ENCODE data around the gene NT5C1A.

The NT5C1A gene

GRCh38 chr1:39663559-39663958 lies 8.3 kb downstream of the NT5C1A start:
- H3K4me2 ChIP-seq (ENCODE audit: low read depth, low read length, poor library complexity, severe bottlenecking), result no peak overlapping the region
- H3K4me3 ChIP-seq (ENCODE audit: low read length, poor library complexity, severe bottlenecking), result no peak overlapping the region
- H3K9me3 ChIP-seq (ENCODE audit: insufficient read depth, low read depth, low read length), result no peaks in the 10 kb centered on the region
- no peaks in the 10 kb centered on the region for H3F3A ChIP-seq (ENCODE audit: low read depth)
- no peaks in the 10 kb centered on the region for H3K36me3 ChIP-seq (ENCODE audit: insufficient read depth, low read length)
- H3K4me1 ChIP-seq (ENCODE audit: insufficient read depth, low read length, poor library complexity, severe bottlenecking), result no peaks in the 10 kb centered on the region
- no peaks in the 10 kb centered on the region for H4K20me1 ChIP-seq (ENCODE audit: insufficient read depth, low read length, poor library complexity, severe bottlenecking)
- no peaks in the 10 kb centered on the region for H3K27me3 ChIP-seq (ENCODE audit: insufficient read depth, low read length, poor library complexity, severe bottlenecking)
- no peak overlapping the region for H3K9ac ChIP-seq (ENCODE audit: low read depth, low read length, poor library complexity, severe bottlenecking)
- no peaks in the 10 kb centered on the region for H3K79me2 ChIP-seq (ENCODE audit: insufficient read depth, low read length)
- no peak overlapping the region for H2AFZ ChIP-seq (ENCODE audit: low read length)
- no peaks in the 10 kb centered on the region for H3K9me2 ChIP-seq (replicated peaks; ENCODE audit: low read depth, low read length)
- TF ChIP-seq CTCF (conservative IDR thresholded peaks at IDR 0.05; ENCODE audit: low read length), result no peak
- TF ChIP-seq EZH2phosphoT487 (IDR thresholded peaks at IDR 0.05; ENCODE audit: borderline replicate concordance), result no peak

GRCh38 chr1:39662861-39663260 lies 9.0 kb downstream of the NT5C1A start:
- Histone ChIP-seq H3K79me2 (ENCODE audit: insufficient read depth, low read length) (no peaks in the 10 kb centered on the region), H3K4me1 (ENCODE audit: insufficient read depth, low read length, poor library complexity, severe bottlenecking) (peaks cover under 1% of the 10 kb centered on the region), H3K27me3 (ENCODE audit: insufficient read depth, low read length, poor library complexity, severe bottlenecking) (no peaks in the 10 kb centered on the region), H3F3A (ENCODE audit: low read depth) (no peaks in the 10 kb centered on the region), H3K4me2 (ENCODE audit: low read depth, low read length, poor library complexity, severe bottlenecking) (no peak overlapping the region), H3K9ac (ENCODE audit: low read depth, low read length, poor library complexity, severe bottlenecking) (no peak overlapping the region), H4K20me1 (ENCODE audit: insufficient read depth, low read length, poor library complexity, severe bottlenecking) (no peaks in the 10 kb centered on the region), H3K9me2 (replicated peaks; ENCODE audit: low read depth, low read length) (no peaks in the 10 kb centered on the region), H3K9me3 (ENCODE audit: insufficient read depth, low read depth, low read length) (no peaks in the 10 kb centered on the region), H3K36me3 (ENCODE audit: insufficient read depth, low read length) (no peaks in the 10 kb centered on the region), H2AFZ (ENCODE audit: low read length) (no peak overlapping the region), H3K4me3 (ENCODE audit: low read length, poor library complexity, severe bottlenecking) (no peak overlapping the region)
- TF ChIP-seq EZH2phosphoT487 (IDR thresholded peaks at IDR 0.05; ENCODE audit: borderline replicate concordance), result no peak
- no peak for TF ChIP-seq CTCF (conservative IDR thresholded peaks at IDR 0.05; ENCODE audit: low read length)

- H3K79me2 ChIP-seq (ENCODE audit: insufficient read depth, low read length), result no peaks in the 10 kb centered on the region
- no peaks in the 10 kb centered on the region for H4K20me1 ChIP-seq (ENCODE audit: insufficient read depth, low read length, poor library complexity, severe bottlenecking)
- no peaks in the 10 kb centered on the region for H3F3A ChIP-seq (ENCODE audit: low read depth)
- H3K27me3 ChIP-seq (ENCODE audit: insufficient read depth, low read length, poor library complexity, severe bottlenecking), result no peaks in the 10 kb centered on the region
- H3K9ac ChIP-seq (ENCODE audit: low read depth, low read length, poor library complexity, severe bottlenecking), result no peak overlapping the region
- H3K4me1 ChIP-seq (ENCODE audit: insufficient read depth, low read length, poor library complexity, severe bottlenecking), result peaks cover 6% of the 10 kb centered on the region
- TF ChIP-seq CTCF (conservative IDR thresholded peaks at IDR 0.05; ENCODE audit: low read length) (no peak), EZH2phosphoT487 (IDR thresholded peaks at IDR 0.05; ENCODE audit: borderline replicate concordance) (no peak)
- H3K9me2 ChIP-seq (replicated peaks; ENCODE audit: low read depth, low read length), result no peaks in the 10 kb centered on the region
- no peak overlapping the region for H3K4me2 ChIP-seq (ENCODE audit: low read depth, low read length, poor library complexity, severe bottlenecking)
- H3K9me3 ChIP-seq (ENCODE audit: insufficient read depth, low read depth, low read length), result no peaks in the 10 kb centered on the region
- no peaks in the 10 kb centered on the region for H3K36me3 ChIP-seq (ENCODE audit: insufficient read depth, low read length)
- H3K4me3 ChIP-seq (ENCODE audit: low read length, poor library complexity, severe bottlenecking), result no peak overlapping the region
- H2AFZ ChIP-seq (ENCODE audit: low read length), result no peak overlapping the region
These were observed 12.4 kb downstream of the NT5C1A start for GRCh38 chr1:39659538-39659937.
